Ishikawa (cell line): ENCODE measurements around the gene CTPS2.

ENCODE experiments used
- TAF1 ChIP-seq: IDR thresholded peaks from 2 replicates; pipeline ENCODE4 v1.6.1; 2012; ENCODE audit warnings: low read depth, mild to moderate bottlenecking
- ZBTB7A ChIP-seq: IDR thresholded peaks from 2 replicates; pipeline ENCODE4 v1.6.1; 2012; ENCODE audit warnings: low read depth
- TF ChIP-seq, protein P1 (sequence below): IDR thresholded peaks from 2 replicates; pipeline ENCODE4 v1.6.1; 2012; ENCODE audit warnings: low read depth, mild to moderate bottlenecking

DNA sequence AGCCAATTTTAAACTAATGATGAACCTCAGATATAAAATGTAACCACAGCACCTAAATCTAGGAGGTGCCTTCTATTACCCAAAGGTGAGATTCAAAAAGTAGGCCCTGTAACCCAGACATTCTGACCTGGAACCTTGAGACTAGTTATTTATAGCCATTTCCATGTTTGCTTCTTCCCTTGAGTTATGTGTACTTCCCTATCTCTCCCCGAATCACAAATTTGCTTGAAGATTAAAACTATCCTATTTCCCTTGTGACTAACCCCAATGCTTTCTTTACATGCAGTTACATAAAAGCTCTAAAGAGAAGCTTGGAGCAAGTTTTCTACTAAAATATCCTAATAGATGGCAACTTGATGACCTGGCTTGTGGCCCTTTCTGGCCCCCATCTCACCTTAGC is 95.1 kb downstream of the CTPS2 start:
- TF ChIP-seq, protein P1, sequence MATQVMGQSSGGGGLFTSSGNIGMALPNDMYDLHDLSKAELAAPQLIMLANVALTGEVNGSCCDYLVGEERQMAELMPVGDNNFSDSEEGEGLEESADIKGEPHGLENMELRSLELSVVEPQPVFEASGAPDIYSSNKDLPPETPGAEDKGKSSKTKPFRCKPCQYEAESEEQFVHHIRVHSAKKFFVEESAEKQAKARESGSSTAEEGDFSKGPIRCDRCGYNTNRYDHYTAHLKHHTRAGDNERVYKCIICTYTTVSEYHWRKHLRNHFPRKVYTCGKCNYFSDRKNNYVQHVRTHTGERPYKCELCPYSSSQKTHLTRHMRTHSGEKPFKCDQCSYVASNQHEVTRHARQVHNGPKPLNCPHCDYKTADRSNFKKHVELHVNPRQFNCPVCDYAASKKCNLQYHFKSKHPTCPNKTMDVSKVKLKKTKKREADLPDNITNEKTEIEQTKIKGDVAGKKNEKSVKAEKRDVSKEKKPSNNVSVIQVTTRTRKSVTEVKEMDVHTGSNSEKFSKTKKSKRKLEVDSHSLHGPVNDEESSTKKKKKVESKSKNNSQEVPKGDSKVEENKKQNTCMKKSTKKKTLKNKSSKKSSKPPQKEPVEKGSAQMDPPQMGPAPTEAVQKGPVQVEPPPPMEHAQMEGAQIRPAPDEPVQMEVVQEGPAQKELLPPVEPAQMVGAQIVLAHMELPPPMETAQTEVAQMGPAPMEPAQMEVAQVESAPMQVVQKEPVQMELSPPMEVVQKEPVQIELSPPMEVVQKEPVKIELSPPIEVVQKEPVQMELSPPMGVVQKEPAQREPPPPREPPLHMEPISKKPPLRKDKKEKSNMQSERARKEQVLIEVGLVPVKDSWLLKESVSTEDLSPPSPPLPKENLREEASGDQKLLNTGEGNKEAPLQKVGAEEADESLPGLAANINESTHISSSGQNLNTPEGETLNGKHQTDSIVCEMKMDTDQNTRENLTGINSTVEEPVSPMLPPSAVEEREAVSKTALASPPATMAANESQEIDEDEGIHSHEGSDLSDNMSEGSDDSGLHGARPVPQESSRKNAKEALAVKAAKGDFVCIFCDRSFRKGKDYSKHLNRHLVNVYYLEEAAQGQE = no peak
- TF ChIP-seq TAF1 (no peak), ZBTB7A (no peak)
